Fibroblast of upper back skin (primary cell): Measurements from ENCODE around the gene SLC12A5.
"Not testable (repeated sequence)": the region's sequence is repeated elsewhere in the genome, so short reads cannot be mapped to it uniquely, and the experiment has no call there.

Source experiments
- DNase-seq: peaks from one replicate; pipeline ENCODE4 v3.0.0-alpha.2; 2013

Gene SLC12A5

DNA sequence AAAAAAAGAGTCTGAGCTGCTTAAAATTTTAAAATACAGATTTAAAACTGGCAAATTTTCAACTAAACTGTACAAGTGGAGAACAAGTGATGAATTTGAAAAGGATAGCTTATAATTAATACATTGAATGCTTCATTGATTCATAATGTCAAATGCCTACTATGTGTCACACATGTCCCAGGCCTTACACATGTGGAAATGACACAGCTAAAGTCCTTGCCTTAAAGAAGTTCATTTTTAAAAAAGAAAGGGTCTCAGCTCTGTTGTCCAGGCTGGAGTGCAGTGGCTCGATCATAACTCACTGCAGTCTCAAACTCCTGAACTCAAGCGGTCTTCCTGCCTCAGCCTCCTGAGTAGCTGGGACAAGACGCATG is 55.8 kb downstream of the SLC12A5 start:
- DNase-seq, result no peak

GRCh38 chr20:46085179-46085851 is 56.3 kb downstream of the SLC12A5 start:
- DNase-seq, result peak; percentile 32

GRCh38 chr20:46087161-46087560 is 58.1 kb downstream of the SLC12A5 start:
- DNase-seq, result peak; percentile 11

DNA sequence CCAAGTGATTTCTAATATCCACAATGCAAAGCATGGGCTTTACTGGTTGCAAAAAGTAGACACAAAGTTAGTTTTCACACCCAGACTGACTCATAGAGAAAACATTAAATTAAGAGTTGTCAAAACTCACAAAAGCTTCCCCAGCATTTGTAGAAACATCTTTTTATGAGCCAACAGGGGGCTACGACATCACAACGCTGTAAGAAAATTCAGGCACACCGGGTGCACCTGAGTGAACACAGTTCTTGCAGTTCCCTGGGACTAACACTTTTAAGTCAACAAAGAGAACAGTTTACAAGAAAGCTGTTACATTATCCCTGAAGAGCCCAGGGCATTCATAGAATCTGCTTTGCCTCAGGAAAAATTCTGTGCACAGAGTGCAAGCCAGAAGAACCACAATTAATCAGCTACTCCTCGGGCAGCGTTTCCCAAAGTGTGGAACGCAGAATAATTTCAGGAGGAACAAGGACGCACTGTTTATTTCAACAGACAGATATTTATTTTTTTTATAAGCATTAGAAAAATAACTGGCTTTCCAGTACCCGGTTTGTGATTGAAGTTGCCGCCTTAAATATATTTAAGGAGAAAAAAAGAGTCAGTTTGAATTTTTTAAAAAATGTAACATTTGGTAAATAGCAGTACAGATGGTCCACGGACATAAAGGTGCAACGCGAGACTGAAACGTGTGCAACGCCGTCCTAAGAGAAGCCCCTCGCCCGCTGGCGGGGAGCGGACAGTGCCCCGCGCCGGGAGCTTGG is 59.6 kb downstream of the SLC12A5 start:
- peak; percentile 9 for DNase-seq

DNA sequence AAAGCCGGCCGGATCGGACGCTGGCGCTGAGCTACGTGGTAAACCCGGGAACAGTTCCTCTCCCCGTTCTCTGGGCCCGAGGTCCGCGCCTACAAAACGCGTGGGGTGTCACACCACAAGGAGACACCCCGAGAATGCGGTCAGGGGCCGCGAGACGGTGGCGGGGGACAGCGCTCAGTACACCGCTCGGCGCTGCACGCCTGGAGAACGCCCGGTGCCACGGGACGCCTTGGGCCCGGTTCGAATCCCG is 60.1 kb downstream of the SLC12A5 start:
- DNase-seq, result peak; percentile 6

- DNase-seq, result peak; percentile 95
Observed at GRCh38 chr20:46089417-46090388, 60.7 kb downstream of the SLC12A5 start, which contains the start of gene NCOA5. NCOA5 (minus strand) TSS chr20:46089962; CDS start chr20:46079424, 10,538 bp downstream.

DNA sequence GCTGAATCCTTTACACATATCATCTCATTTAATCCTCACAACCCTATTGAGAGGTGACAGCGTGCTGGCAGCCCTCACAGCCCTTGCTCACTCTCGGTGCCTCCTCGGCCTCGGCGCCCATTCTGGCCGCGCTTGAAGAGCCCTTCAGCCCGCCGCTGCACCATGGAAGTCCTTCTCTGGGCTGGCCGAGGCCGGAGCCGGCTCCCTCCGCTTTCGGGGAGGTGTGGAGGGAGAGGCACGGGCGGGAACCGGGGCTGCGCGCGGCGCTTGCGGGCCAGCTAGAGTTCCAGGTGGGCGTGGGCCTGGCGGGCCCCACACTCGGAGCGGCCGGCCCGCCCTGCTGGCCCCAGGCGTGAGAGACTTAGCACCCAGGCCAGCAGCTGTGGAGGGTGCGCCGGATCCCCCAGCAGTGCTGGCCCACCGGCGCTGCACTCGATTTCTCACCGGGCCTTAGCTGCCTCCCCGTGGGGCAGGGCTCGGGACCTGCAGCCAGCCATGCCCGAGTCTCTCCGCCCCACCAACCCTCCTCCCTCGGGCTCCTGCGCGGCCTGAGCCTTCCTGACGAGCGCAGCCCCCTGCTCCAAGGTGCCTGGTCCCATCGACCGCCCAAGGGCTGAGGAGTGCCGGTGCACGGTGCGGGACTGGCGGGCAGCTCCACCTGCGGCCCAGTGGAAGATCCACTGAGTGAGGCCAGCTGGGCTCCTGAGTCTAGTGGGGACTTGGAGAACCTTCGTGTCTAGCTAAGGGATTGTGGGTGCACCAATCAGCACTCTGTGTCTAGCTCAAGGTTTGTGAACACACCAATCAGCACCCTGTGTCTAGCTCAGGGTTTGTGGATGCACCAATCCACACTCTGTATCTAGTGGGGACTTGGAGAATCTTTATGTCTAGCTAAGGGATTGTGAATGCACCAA is 62.9 kb downstream of the SLC12A5 start:
- not testable (repeated sequence) for DNase-seq

DNA sequence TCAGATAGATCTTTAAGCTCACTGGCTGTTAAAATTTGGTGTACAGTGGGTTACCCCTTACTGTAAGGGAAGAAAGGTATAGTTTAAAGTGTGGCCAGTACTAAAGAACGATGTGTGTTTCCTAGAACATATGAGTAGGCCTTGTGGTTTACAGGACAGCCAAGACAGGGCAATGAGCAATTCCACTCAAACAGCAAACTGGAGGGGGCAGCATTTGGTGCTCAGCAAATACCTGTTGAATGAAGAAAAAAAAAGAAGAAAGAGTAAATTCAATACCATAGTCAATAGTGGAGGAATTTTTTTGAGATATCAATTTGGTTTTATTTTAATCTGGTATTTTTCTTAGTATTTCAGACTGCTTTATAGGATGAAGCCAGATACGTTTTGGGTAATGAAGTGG is 64.5 kb downstream of the SLC12A5 start:
- no peak for DNase-seq

DNA sequence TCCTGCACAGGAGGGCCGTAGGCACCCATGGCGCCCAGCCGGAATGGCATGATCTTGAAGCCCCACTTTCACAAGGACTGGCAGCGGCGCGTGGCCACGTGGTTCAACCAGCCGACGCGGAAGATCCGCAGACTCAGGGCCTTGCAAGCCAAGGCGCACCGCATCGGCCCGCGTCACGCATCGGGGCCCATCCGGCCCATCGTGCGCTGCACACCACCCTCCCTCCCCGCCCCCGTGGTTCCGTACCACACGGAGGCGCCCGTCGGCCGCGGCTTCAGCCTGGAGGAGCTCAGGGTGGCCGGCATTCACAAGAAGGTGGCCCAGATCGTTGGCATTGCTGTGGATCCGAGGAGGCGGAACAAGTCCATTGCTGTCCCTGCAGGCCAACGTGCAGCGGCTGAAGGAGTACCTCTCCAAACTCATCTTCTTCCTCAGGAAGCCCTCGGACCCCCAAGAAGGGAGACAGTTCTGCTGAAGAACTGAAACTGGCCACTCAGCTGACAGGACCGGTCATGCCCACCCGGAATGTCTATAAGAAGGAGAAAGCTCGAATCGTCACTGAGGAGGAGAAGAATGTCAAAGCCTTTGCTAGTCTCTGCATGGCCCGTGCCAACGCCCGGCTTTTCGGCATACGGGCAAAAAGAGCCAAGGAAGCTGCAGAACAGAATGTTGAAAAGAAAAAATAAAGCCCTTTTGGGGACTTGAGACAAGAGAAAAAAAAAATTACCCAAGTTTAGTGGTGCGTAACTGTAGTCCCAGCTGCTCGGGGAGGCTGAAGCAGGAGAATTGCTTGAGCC is 70.7 kb downstream of the SLC12A5 start:
- no peak for DNase-seq

DNA sequence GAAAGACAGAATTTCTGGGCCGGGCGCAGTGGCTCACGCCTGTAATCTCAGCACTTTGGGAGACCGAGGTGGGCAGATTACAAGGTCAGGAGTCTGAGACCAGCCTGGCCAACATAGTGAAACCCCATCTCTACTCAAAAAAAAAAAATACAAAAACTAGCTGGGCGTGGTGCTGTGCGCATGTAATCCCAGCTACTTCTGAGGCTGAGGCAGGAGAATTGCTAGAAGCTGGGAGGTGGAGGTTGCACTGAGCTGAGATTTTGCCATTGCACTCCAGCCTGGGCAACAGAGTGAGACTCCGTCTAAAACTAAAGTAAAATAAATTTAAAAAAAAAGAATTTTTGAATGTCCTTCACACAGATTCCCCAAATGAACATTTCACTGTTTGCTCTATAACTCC is 71.4 kb downstream of the SLC12A5 start:
- DNase-seq, result not testable (repeated sequence)

DNA sequence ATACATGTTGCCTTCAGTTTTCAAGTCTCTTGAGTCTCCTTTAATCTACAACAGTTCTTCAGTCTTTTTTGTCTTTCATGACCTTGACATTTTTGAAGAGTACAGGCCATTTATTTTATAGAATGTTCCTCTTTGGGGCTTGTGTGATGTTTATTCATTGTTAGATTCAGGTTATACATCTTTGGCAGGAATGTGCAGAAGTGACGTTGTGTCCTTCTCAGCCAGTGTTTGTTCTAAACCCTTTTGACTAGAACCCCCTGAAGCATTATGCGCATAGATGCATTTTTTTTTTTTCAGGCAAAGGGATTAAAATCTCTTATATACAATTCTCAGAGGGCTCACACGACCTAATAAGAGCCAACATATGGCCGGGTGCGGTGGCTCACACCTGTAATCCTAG is 72.0 kb downstream of the SLC12A5 start:
- no peak for DNase-seq

DNA sequence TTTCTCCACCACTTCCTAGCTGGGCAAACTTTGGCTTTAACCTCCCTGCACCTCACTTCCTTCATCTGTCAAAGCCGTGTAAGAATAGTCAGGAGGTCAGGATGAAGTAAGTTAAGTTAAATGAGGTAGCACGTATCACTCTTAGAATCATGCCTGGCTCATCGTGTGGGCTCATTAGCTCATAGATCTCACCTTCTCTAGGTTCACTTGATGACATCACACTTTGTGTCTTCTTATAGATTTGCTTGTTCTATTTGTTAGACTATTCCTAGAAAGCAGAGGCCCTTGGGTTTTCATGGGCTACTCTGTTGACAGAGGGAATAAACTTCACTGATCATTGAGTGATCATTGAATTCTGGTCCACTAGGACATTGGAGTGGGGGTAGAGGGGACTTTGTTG is 72.9 kb downstream of the SLC12A5 start:
- DNase-seq, result no peak

GRCh38 chr20:46102940-46103339 is 73.9 kb downstream of the SLC12A5 start:
- DNase-seq, result no peak

GRCh38 chr20:46104262-46104661 is 75.2 kb downstream of the SLC12A5 start:
- DNase-seq, result no peak

DNA sequence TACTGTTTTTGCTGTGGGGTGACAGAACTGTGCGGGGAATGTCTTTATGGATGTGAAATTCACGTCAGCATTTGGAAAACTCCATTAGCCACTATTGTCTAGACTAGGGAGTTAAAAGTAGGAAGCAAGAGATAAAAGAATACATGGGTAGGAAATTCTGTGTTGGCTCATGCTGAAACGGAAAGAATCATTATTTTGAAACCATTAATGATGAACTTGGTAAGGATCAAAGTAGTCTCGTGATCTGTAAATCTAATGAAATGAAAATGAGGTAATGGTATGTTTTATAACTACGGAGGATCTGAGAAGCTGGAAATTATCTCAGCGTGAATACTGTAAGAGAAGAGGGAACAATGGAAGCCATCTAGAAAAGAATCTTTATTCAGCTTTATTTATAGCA is 78.0 kb downstream of the SLC12A5 start:
- no peak for DNase-seq

- no peak for DNase-seq
Observed at GRCh38 chr20:46108435-46108841, 79.4 kb downstream of the SLC12A5 start.

DNA sequence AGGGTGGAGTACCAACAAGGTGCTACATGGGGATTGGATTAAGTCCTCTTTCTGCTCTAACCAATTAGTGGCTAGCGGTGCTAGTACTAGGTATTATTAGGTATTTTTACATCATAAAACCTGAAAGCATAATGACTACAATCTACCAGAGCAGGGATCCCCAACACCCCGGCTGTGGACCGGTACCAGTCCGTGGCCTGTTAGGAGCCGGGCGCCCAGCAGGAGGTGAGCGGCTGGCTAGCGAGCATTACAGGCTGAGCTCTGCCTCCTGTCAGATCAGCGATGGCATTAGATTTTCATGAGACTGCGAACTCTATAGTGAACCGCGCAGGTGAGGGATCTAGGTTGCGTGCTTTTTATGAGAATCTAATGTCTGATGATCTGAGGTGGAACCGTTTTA is 80.0 kb downstream of the SLC12A5 start:
- no peak for DNase-seq
